Measurements from ENCODE around the gene PSMD2.

Gene PSMD2

GRCh38 chr3:184316792-184317191 lies 17.8 kb downstream of the PSMD2 start:
- DNase-seq (ENCODE audit: low read depth in 2 of 2) = no peak

- no peak for DNase-seq (ENCODE audit: low read depth in 2 of 2)
Observed at GRCh38 chr3:184317201-184317600, 18.2 kb downstream of the PSMD2 start.

- DNase-seq (ENCODE audit: low read depth in 2 of 2) = peak; percentile 36 to 41
Observed at GRCh38 chr3:184320104-184320445, 21.0 kb downstream of the PSMD2 start.

- no peak for DNase-seq (ENCODE audit: low read depth in 2 of 2)
Observed at GRCh38 chr3:184321666-184322065, 22.6 kb downstream of the PSMD2 start.

- DNase-seq (ENCODE audit: low read depth in 2 of 2) = no peak
Observed at GRCh38 chr3:184322731-184323487, 23.9 kb downstream of the PSMD2 start.

- no peak for DNase-seq (ENCODE audit: low read depth in 2 of 2)
Observed at GRCh38 chr3:184323696-184324095, 24.7 kb downstream of the PSMD2 start.

GRCh38 chr3:184325269-184325668 lies 26.2 kb downstream of the PSMD2 start:
- DNase-seq (ENCODE audit: low read depth in 2 of 2) = no peak

- DNase-seq (ENCODE audit: low read depth in 2 of 2) = peak in 1 of 2 donors; percentile 41
Observed at GRCh38 chr3:184325715-184326369, 26.8 kb downstream of the PSMD2 start.

- no peak for DNase-seq (ENCODE audit: low read depth in 2 of 2)
Observed at GRCh38 chr3:184327171-184327570, 28.1 kb downstream of the PSMD2 start.

- DNase-seq (ENCODE audit: low read depth in 2 of 2) = no peak
Observed at GRCh38 chr3:184328516-184328915, 29.5 kb downstream of the PSMD2 start.

GRCh38 chr3:184332370-184333090 lies 33.5 kb downstream of the PSMD2 start:
- no peak for DNase-seq (ENCODE audit: low read depth in 2 of 2)

GRCh38 chr3:184333190-184333589 lies 34.1 kb downstream of the PSMD2 start:
- no peak for DNase-seq (ENCODE audit: low read depth in 2 of 2)

- DNase-seq (ENCODE audit: low read depth in 2 of 2) = no peak
Observed at GRCh38 chr3:184333700-184334099, 34.7 kb downstream of the PSMD2 start.

GRCh38 chr3:184334470-184335158 lies 35.6 kb downstream of the PSMD2 start:
- DNase-seq (ENCODE audit: low read depth in 2 of 2) = peak in 1 of 2 donors; percentile 35

- DNase-seq (ENCODE audit: low read depth in 2 of 2) = no peak
Observed at GRCh38 chr3:184335291-184335660, 36.2 kb downstream of the PSMD2 start.

- peak; percentile 83 to 86 for DNase-seq (ENCODE audit: low read depth in 2 of 2)
Observed at GRCh38 chr3:184335661-184336546, 36.9 kb downstream of the PSMD2 start.

GRCh38 chr3:184336547-184337398 lies 37.7 kb downstream of the PSMD2 start:
- DNase-seq (ENCODE audit: low read depth in 2 of 2) = no peak

GRCh38 chr3:184337399-184337714 lies 38.3 kb downstream of the PSMD2 start, which contains the start of gene FAM131A:
TSS of gene FAM131A (plus strand) at chr3:184337600. CDS start at chr3:184337631, 31 bp downstream.
- no peak for DNase-seq (ENCODE audit: low read depth in 2 of 2)

GRCh38 chr3:184337981-184338380 lies 38.9 kb downstream of the PSMD2 start:
- DNase-seq (ENCODE audit: low read depth in 2 of 2) = no peak

- no peak for DNase-seq (ENCODE audit: low read depth in 2 of 2)
Observed at GRCh38 chr3:184338511-184338945, 39.5 kb downstream of the PSMD2 start.

Data from stimulated activated CD8-positive, alpha-beta memory T cell treated with anti-CD3 and anti-CD28 coated beads, Interleukin-2, amount 100 ng/mL, for 48 hours (primary cell).